HG03571 (cell line): ENCODE results near the gene DUSP14.

Source experiments
- ATAC-seq: cut with Tn5 transposase; IDR thresholded peaks from one replicate; pipeline ENCODE4 v1.9.1; 2021; ENCODE audit not compliant: unreplicated experiment

The DUSP14 gene

DNA sequence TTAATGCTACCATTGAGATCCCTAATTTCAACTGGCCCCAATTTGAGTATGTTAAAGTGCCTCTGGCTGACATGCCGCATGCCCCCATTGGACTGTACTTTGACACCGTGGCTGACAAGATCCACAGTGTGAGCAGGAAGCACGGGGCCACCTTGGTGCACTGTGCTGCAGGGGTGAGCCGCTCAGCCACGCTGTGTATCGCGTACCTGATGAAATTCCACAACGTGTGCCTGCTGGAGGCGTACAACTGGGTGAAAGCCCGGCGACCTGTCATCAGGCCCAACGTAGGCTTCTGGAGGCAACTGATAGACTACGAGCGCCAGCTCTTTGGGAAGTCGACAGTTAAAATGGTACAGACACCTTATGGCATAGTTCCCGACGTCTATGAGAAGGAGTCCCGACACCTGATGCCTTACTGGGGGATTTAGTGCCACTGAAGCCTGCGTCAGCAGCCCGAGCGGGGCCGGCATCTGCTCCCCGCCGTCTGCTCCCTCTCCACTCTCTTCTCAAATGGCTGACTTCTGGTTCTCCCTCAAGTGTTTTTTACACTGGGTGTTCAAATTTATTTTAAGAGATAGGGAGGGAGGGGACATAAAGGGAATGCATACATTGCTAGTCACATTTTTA lies 22.9 kb downstream of the DUSP14 start:
- ATAC-seq = no peak

- no peak for ATAC-seq
These were observed 24.0 kb downstream of the DUSP14 start for GRCh38 chr17:37513711-37514110.

- no peak for ATAC-seq
These were observed 26.5 kb downstream of the DUSP14 start for GRCh38 chr17:37516127-37516571.

DNA sequence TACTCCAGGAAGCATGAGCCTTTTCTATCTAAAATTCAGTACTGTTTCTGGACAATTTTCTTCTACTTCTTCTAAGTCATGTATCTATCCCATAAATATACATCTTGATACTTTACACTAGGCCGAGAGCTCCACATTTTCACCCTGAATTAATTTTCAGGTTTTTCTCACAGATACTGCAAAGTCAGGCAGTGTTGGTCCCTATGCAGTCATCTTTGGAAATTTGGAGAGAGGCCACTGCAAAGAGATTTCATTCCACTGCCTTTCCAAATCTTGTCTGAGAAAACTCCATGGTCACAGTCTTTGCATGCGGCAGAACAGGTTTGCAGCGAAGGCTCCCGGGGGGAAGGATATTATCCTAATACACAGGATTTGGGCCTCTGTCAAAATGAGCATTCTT lies 28.2 kb downstream of the DUSP14 start:
- no peak for ATAC-seq

GRCh38 chr17:37518826-37519225 lies 29.1 kb downstream of the DUSP14 start:
- ATAC-seq = no peak

DNA sequence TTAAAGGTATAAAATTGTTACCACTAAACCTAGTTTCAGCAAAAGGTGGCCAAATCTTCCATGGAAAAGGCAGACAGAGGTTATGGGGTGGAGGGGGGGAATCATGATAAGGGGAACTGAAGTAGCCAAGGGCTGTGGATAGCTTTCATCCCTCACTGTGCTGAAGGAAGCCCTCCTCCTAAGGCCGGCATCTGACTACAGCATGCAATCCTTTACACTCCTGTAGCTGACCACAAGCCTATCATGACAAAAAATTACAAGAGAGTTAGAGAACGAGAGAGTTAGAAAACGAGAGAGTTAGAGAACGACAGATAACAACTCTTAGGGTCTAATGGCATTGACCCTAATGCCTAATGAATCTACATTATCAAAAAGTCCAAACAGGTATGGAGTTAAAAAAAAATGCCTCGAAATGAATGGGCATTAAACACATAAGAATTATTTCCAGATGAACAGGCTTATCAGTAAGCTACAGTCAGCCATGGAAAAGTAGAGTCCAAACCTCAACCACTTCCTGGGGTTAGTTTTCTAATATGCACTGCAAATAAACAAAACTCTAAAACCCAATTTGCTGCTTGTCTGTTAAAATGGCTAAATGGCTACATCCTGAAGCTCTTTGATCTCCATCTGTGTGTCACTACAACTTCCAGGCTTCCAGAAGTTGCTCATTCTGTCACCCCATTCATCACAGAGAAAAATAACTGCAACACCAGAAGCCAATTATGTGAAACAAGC lies 29.7 kb downstream of the DUSP14 start:
- no peak for ATAC-seq

GRCh38 chr17:37520174-37520573 lies 30.5 kb downstream of the DUSP14 start:
- ATAC-seq = no peak

DNA sequence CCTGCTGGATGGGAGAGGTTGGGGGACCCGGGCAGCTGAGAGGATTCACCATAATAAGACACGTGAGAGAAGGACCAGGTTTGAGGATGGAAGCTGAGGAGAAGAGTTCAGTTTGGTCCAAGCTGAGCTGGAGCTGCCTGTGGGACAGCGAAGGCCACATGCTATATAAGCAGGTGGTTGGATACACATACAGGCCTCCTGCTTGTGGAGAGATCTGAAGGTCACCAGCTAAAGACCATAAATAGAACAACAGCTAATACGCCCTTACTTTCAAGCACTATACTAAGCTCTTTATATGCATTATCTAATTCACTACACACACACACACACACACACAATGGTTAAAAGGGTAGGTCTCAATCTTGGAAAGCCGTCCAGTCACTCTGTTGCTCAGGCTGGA lies 32.1 kb downstream of the DUSP14 start:
- ATAC-seq = no peak

- ATAC-seq = no peak
These were observed 34.1 kb downstream of the DUSP14 start for GRCh38 chr17:37523715-37524219.

DNA sequence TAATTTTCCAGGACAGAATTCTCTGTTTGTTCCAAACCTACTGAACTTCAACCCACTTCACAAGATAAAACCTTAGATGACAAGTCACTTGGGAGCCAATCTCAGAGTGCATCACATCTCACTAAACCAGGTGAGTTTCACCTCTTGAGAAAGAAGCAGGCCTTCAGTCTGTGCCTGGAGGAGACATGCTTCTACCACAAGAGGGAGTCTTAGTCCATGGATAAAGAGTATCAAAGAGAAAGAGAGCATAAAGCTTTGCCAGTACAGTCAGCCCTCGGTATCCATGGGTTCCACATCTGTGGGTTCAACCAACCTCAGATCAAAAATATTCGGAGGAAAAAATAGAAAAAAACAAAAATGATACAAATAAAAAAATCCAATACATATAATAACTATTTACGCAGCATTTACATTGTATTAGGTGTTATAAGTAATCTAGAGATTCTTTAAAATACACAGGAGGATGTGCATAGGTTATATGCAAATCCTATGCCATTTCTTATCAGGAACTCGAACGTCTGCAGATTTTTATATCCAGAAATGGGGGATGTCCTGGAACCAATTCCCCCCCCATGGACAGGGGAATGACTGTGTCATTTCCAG lies 37.7 kb downstream of the DUSP14 start:
- ATAC-seq = no peak

GRCh38 chr17:37530420-37530819 lies 40.7 kb downstream of the DUSP14 start:
- ATAC-seq = no peak

GRCh38 chr17:37532756-37533155 lies 43.1 kb downstream of the DUSP14 start:
- ATAC-seq = no peak

DNA sequence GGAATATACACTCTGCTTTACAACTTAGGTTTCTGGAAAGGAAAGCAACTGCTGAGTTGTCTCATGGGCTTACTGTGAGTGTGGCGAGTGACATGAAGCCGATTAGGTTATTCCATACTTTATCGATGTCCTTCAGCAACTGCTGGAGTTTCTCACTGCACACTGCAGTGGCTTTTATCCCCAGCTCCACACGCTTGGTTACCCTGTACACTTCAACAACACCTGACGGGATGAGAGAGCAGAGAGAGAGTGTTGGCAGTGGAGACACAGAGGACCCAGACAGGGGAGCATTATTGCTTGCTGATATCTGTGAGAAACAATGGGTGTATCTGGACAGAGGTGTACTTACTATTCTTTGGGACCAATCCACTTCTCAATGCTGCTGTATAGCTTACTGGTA lies 46.2 kb downstream of the DUSP14 start:
- no peak for ATAC-seq

GRCh38 chr17:37538981-37539659 lies 49.4 kb downstream of the DUSP14 start:
- ATAC-seq = no peak

DNA sequence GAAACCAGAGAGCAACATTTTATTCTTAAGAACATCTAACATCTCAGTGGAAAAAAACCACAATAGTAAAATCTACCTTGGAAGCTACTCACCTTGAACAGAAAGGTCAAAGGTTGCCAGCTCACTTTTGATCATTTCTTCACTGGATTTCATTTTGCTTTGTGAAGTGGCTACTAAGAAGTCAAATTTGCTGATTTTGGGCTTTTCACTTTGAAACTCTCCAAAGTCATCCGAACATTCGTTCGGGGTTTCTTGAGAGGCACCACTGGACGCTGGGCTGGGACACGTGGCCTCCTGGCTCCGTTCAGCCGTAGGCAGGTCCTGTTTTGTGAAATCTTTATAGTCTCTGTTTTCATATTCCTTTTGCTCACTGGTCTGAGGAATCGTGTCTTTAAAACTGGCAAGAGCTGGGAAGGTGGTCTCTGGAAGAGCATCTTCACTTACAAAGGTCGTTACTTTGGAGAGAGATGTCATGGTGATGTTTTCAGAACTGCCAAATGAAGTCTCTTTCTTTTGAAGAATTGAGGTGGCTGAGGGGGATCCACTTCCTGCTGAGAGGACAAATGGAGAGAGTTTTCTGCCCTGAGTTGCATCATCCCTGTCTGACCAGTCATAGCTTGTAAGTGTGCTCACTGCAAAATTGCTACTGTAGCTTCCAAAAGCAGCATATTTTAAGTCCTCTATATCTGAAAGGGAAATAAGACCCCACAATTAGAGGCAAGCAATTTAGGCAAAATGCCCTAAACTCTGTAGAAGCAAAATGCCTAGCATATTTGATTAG lies 52.4 kb downstream of the DUSP14 start:
- no peak for ATAC-seq

- no peak for ATAC-seq
These were observed 54.0 kb downstream of the DUSP14 start for GRCh38 chr17:37543637-37544052.

DNA sequence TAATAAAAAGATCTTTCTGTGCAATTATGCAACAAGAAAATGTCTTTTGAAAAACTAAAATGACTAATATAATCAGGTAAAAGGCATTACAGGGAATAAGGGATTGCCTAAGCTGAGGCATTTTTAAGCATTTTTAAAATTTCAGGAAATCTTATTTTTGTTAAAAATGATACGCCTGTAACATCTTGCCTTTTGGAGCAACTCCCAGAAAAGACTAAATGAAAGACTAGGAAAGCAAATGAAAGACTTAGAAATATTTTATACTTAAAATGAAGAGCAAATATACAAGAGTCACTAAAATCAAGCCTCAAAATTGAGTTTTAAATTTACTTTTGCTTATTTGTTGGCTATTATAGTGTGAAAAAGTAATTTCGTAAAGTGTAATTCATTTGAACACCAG lies 55.8 kb downstream of the DUSP14 start:
- no peak for ATAC-seq

- ATAC-seq = no peak
These were observed 56.6 kb downstream of the DUSP14 start for GRCh38 chr17:37546302-37546701.

DNA sequence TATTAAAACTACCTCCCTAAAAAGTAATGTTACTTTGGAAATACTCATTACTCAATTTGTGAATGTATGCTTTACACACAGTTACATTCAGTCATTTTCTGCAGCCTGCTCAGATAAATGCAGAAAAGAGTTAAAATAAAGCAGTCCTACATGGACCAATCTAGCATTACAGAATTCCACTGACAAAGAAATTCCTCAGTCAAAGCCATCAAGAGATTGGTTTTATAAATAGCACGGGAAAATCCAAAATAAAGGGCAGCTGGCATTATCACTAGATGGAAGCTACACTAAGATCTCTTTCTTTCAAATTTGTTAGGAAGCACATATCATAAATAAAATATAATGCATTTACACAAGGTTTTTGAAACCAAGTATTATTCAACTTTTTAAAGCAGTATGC lies 58.3 kb downstream of the DUSP14 start:
- no peak for ATAC-seq

GRCh38 chr17:37551788-37552187 lies 62.1 kb downstream of the DUSP14 start:
- no peak for ATAC-seq
